Ovary (tissue), 9 donors: ENCODE data around the gene TOB1. TPM values are rescaled to one million over a fixed set of nuclear protein-coding genes. Genes with fewer than 3 reads are reported as not detected.

Experiments used
- DNase-seq, 5 donors: peaks; one replicate each; pipeline ENCODE4 v3.0.0-alpha.2; 2019 to 2020
- H3K27ac ChIP-seq, 2 donors: fragments of 200-600 bp; one replicate each; pipeline versions ENCODE4 v1.5.1 to v1.8.0; 2019 to 2022
- H3K27me3 ChIP-seq: fragments of 200-600 bp; one replicate; pipeline ENCODE4 v1.8.0; 2022
- H3K36me3 ChIP-seq: fragments of 200-600 bp; sonication (generic); one replicate; pipeline ENCODE4 v1.5.1; 2019
- H3K4me1 ChIP-seq: one replicate; pipeline ENCODE4 v1.8.1; 2013; ENCODE audit warnings: mild to moderate bottlenecking, moderate library complexity; ENCODE audit not compliant: insufficient read depth
- H3K4me3 ChIP-seq: fragments of 200-600 bp; sonication (generic); one replicate; pipeline ENCODE4 v1.5.1; 2017
- H3K9me3 ChIP-seq, 2 donors: fragments of 200-600 bp in 1 of 2; sonication (generic) in 1 of 2; one replicate each; pipeline versions ENCODE4 v1.5.1 to v1.8.1; 2013 to 2019; ENCODE audit warnings: mild to moderate bottlenecking in 1 of 2, moderate library complexity in 1 of 2
- CTCF ChIP-seq, 3 donors: fragments of 450-650 bp in 2 of 3; fragments of 200-600 bp in 1 of 3; IDR thresholded peaks; one replicate each; pipeline versions ENCODE4 v1.5.1 to v1.8.0; 2016 to 2022; ENCODE audit warnings: antibody characterized with exemption in 3 of 3, mild to moderate bottlenecking in 1 of 3
- EP300 ChIP-seq: sonication (generic); formaldehyde crosslinking; IDR thresholded peaks from one replicate; pipeline ENCODE4 v1.6.1; 2017; ENCODE audit warnings: antibody characterized with exemption
- POLR2A ChIP-seq: fragments of 450-650 bp; IDR thresholded peaks from one replicate; pipeline ENCODE4 v1.6.1; 2017; ENCODE audit warnings: antibody characterized with exemption, mild to moderate bottlenecking, moderate library complexity
- WGBS, 3 donors: extraction: QIAGEN DNeasy Blood & Tissue Kit in 1 of 3; methylation state at CpG; one replicate each; pipeline versions ENCODE4 v1.1.5 to v1.1.7; 2013 to 2017; 5-methylcytosine and 5-hydroxymethylcytosine counted together
- intact Hi-C, 4 donors: fragments of 100-400 bp; cut with DNase I; formaldehyde crosslinking; loops; one replicate each; pipeline versions ENCODE4 v1.11.0 to v1.15.1; 2022 to 2023
- polyA plus RNA-seq, 2 donors: library from polyadenylated mRNA; stranded (reverse); fragments of 200-250 nt in 1 of 2; fragments of 350-450 nt in 1 of 2; fragmentation: Illumina TruSeq in 1 of 2; extraction: RNeasy Lipid Tissue Mini Kit (QIAGEN cat#74804) in 1 of 2; gene quantifications; one replicate each; pipeline ENCODE4 v1.2.3, GENCODE V29; 2013 to 2014
- total RNA-seq, 7 donors: library from RNA; depleted of rRNA in 2 of 7; stranded (reverse); fragments of >200 nt in 2 of 7; fragmentation: NEBNext Ultra II Directional in 3 of 7; extraction: Animal tissue kit (Norgen Biotek cat#: 25700) in 3 of 7; gene quantifications; one replicate each; pipeline versions ENCODE4 v1.1.0 to v1.2.4, GENCODE V29; 2016 to 2023
- donor health status: DM: no; HTN: no; CAD: no; lungs with moderate emphysema.
- donor health status: DM: no; HTN: no; CAD: no.
- donor health status: Bipolar disorder and iron deficiency.
- donor health status: DM: yes; HTN: yes; CAD: no.
- donor health status: DM: no; HTN: no; CAD: no.
- donor health status: DM: yes; HTN: yes; CAD: no.

Gene TOB1
- total and polyA plus RNA-seq, 9 donors: 19.6 to 150 (median 72.1) TPM

- peaks cover 20% of the 10 kb centered on the region for H3K4me1 ChIP-seq
- no peaks in the 10 kb centered on the region for H3K9me3 ChIP-seq
- DNase-seq: peak; percentile 41 to 91 (median 87)
- intact Hi-C loops: loop anchor here in 1 of 4 donors (10.0 kb wide), 1 partner anchor 291 kb away; the partner anchor contains the start of gene SPATA20
- peak within 1 kb of the TSS; percentile 73 to 92 for H3K27ac ChIP-seq
- peak within 1 kb of the TSS; percentile 31 for H3K4me3 ChIP-seq
- no peaks in the 10 kb centered on the region for H3K27me3 ChIP-seq
- no peak for TF ChIP-seq POLR2A
- TF ChIP-seq EP300: no peak
- TF ChIP-seq CTCF (IDR thresholded peaks at IDR 0.05): no peak
- no peaks in the 10 kb centered on the region for H3K36me3 ChIP-seq
- 36 to 46% (median 42%) methylated on average over 36 to 39 of the region's 39 CpGs for WGBS, 3 donors
Observed at GRCh38 chr17:50835301-50836234, 30.6 kb downstream of the TOB1 start, which contains the start of gene WFIKKN2. Gene WFIKKN2 (plus strand): TSS chr17:50835586. CDS start chr17:50835938, 352 bp downstream.

GRCh38 chr17:50834429-50835300 is 31.5 kb downstream of the TOB1 start:
- Histone ChIP-seq H3K4me3 (peak overlapping the region; percentile 31), H3K4me1 (peaks cover 22% of the 10 kb centered on the region), H3K27ac (peak overlapping the region; percentile 73 to 92), H3K9me3 (no peaks in the 10 kb centered on the region), H3K27me3 (no peaks in the 10 kb centered on the region), H3K36me3 (no peaks in the 10 kb centered on the region)
- peak in 2 of 5 donors; percentile 93 to 95 for DNase-seq
- intact Hi-C loops: loop anchor here in 2 of 4 donors (5.0 to 10.0 kb wide), 2 partner anchors 287 to 290 kb away; partner anchors contain the start of gene SPATA20 (in 2 of the 2)
- WGBS, 3 donors: 12 to 20% (median 17%) methylated on average over 38 of the region's 38 CpGs
- TF ChIP-seq CTCF (IDR thresholded peaks at IDR 0.05) (no peak), POLR2A (peak; percentile 46), EP300 (no peak)

- Histone ChIP-seq H3K27ac (peak overlapping the region; percentile 73 to 92), H3K9me3 (no peaks in the 10 kb centered on the region), H3K4me1 (peaks cover 24% of the 10 kb centered on the region), H3K36me3 (no peaks in the 10 kb centered on the region), H3K27me3 (no peaks in the 10 kb centered on the region), H3K4me3 (no peak overlapping the region)
- intact Hi-C loops: loop anchor here in 2 of 4 donors (5.0 to 10.0 kb wide), 2 partner anchors 286 to 289 kb away; partner anchors contain the start of gene SPATA20 (in 2 of the 2)
- WGBS, 3 donors: 85 to 92% (median 87%) methylated on average over 38 of the region's 38 CpGs
- TF ChIP-seq EP300: no peak
- no peak for TF ChIP-seq CTCF (IDR thresholded peaks at IDR 0.05)
- no peak for TF ChIP-seq POLR2A
- DNase-seq: peak in 2 of 5 donors; percentile 26 to 50
Observed at GRCh38 chr17:50833510-50834428, 32.4 kb downstream of the TOB1 start.
